Dedifferentiated amniotic fluid mesenchymal stem cell (primary cell): ENCODE data around the gene ADM5.
A peak's percentile ranks its signal among the peaks of the same experiment; 100 is the strongest.

Source experiments
- DNase-seq: peaks from one replicate; pipeline ENCODE4 v3.0.0-alpha.2; 2016; ENCODE audit errors: extremely low spot score

ADM5 gene

GRCh38 chr19:49689133-49690078 is at the start of gene ADM5:
TSS of gene ADM5 (plus strand) at chr19:49689594. CDS start at chr19:49689838, 244 bp downstream.
- DNase-seq = no peak

- DNase-seq = peak; percentile 100
These were observed 49.1 kb upstream of the ADM5 start, which contains the start of gene RRAS for GRCh38 chr19:49640113-49640898. TSS of gene RRAS (minus strand) at chr19:49640143. CDS start at chr19:49640098, 45 bp downstream.

- peak; percentile 99 for DNase-seq
These were observed 47.5 kb upstream of the ADM5 start, which contains the start of gene SCAF1 for GRCh38 chr19:49641688-49642491. TSS of gene SCAF1 (plus strand) at chr19:49642209. CDS start at chr19:49645027, 2,818 bp downstream.

GRCh38 chr19:49642492-49643035 is 46.8 kb upstream of the ADM5 start:
- no peak for DNase-seq

GRCh38 chr19:49643466-49643865 is 45.9 kb upstream of the ADM5 start:
- no peak for DNase-seq

- DNase-seq = no peak
These were observed 43.8 kb upstream of the ADM5 start for GRCh38 chr19:49645592-49645991.

GRCh38 chr19:49645995-49646394 is 43.4 kb upstream of the ADM5 start:
- no peak for DNase-seq

GRCh38 chr19:49646586-49646985 is 42.8 kb upstream of the ADM5 start:
- DNase-seq = no peak

- no peak for DNase-seq
These were observed 38.2 kb upstream of the ADM5 start for GRCh38 chr19:49651029-49651819.

- DNase-seq = no peak
These were observed 37.4 kb upstream of the ADM5 start for GRCh38 chr19:49651820-49652550.

GRCh38 chr19:49652551-49653465 is 36.6 kb upstream of the ADM5 start:
- no peak for DNase-seq

- DNase-seq = no peak
These were observed 36.0 kb upstream of the ADM5 start for GRCh38 chr19:49653466-49653806.

GRCh38 chr19:49654581-49654980 is 34.8 kb upstream of the ADM5 start:
- DNase-seq = no peak

- DNase-seq = no peak
These were observed 33.6 kb upstream of the ADM5 start for GRCh38 chr19:49655570-49656455.

- no peak for DNase-seq
These were observed 32.8 kb upstream of the ADM5 start for GRCh38 chr19:49656456-49657109.

GRCh38 chr19:49657493-49658138 is 31.8 kb upstream of the ADM5 start:
- DNase-seq = no peak

- DNase-seq = no peak
These were observed 31.3 kb upstream of the ADM5 start for GRCh38 chr19:49658139-49658517.
